HG03103 (cell line): ENCODE results near the gene TOLLIP.

Experiments
- ATAC-seq: cut with Tn5 transposase; IDR thresholded peaks from one replicate; pipeline ENCODE4 v1.9.1; 2021; ENCODE audit warnings: low read depth; ENCODE audit not compliant: unreplicated experiment

TOLLIP gene

DNA sequence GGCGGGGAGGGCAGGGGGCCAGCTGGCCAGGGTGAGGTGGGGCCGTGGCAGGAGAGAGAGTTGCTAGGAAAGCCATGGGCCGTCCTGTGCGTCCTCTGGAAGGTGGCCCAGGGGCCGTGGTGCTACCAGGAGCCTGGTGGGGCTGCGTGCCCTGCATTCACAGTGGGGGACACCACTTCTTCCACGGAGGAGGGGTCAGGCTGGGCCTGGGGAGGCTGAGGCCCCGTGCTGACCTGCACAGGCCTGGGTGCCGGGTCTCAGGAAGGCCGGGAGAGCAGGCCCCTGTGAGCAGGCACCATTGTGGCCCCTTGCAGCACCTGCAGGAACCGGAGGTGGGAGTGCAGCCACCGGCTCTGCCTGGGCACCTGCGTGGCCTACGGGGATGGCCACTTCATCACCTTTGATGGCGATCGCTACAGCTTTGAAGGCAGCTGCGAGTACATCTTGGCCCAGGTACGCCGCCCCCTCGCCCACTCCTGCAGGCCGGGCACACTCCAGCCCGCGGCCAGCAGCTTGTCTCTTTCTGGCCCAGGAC lies 74.6 kb downstream of the TOLLIP start:
- ATAC-seq, result no peak

DNA sequence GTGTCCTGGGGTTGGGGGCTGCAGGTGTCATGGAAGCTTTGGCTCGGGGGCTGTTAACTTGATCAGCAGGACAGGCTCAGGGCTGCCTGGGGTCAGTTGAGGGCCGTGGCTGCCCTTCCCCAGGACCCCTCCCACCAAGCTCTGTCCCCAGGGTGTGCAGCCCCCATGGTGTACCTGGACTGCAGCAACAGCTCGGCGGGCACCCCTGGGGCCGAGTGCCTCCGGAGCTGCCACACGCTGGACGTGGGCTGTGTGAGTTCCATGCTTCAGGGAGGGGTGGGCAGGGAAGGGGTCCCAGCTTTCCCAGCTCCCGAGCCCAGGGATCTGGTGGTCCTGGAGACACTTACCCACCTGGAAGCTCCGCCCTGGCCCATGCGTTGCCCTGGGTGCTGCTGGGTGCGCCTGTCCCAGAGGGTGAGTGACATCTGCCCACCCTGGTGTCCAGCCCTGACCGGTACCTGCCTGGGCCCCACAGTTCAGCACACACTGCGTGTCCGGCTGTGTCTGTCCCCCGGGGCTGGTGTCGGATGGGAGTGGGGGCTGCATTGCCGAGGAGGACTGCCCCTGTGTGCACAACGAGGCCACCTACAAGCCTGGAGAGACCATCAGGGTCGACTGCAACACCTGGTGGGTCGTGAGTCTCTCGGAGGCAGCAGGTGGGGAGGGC lies 75.2 kb downstream of the TOLLIP start:
- no peak for ATAC-seq

DNA sequence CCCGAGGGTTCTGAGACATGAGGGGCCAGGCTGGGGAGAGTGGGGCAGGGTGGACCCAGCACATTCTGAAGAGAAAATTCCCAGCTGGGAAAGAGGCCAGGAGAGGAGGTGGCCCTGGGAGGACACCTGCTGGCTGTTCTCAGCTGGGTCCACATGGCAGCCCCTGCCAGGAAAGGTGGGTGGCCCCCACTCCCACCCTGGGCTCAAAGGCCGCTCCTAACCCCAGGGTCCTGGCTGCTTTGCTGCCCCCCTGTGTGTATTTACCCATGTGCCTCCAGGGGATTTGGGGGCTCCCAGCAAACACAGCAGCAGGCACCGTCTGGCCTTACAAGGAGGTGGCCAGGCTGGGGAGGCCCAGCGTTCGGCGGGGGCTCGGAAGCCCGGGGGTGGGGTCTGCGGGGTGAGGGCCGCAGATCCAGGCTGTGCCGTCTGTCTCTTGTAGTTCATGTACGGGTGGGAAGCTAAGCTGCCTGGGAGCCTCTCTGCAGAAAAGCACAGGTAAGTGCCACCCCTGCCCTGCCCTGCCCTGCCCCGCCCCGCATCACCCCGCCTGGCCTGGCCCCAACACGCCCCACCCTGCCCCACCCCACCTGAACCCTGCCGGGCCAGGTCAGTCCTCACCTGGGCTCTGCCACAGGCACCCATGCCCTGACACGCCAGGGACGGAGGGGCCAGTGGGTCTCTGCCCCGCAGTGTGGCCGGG lies 75.9 kb downstream of the TOLLIP start:
- no peak for ATAC-seq

DNA sequence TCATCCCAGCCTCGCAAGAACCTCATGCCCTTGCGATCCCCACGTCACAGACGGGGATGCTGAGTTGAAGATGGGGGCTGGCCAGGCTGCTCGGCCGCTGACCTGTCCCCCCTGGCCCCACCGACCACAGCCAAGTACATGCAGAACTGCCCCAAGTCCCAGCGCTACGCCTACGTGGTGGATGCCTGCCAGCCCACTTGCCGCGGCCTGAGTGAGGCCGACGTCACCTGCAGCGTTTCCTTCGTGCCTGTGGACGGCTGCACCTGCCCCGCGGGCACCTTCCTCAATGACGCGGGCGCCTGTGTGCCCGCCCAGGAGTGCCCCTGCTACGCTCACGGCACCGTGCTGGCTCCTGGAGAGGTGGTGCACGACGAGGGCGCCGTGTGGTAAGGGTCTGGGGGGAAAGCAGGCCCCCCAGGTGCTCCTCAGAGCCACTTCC lies 76.5 kb downstream of the TOLLIP start:
- ATAC-seq, result no peak

DNA sequence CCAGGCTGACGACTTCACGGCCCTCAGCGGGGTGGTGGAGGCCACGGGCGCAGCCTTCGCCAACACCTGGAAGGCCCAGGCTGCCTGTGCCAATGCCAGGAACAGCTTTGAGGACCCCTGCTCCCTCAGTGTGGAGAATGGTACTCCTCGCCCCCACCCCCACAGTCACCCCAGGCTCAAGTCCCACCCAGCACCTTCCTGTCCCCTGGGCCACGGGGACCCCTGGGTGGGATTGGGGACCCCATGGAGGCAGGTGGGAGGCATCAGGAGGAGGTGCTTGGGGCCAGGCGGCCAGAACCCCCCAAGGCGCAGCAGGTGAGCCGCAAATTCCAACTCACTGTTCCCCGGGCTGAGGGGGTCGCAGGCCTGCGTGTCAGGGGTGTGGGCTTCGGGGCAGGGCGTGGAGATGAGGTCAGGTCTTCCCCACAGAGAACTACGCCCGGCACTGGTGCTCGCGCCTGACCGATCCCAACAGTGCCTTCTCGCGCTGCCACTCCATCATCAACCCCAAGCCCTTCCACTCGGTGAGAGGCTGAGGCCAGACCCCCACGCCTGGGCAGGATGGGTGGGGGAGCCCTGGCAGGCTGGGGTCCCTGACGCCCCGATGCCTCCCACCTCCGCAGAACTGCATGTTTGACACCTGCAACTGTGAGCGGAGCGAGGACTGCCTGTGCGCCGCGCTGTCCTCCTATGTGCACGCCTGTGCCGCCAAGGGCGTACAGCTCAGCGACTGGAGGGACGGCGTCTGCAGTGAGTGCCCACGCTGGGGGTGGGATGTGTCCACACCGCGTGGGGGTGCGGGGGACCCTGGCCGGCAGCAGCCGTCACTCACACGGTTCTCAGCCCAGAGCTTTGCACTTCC lies 77.2 kb downstream of the TOLLIP start:
- no peak for ATAC-seq

DNA sequence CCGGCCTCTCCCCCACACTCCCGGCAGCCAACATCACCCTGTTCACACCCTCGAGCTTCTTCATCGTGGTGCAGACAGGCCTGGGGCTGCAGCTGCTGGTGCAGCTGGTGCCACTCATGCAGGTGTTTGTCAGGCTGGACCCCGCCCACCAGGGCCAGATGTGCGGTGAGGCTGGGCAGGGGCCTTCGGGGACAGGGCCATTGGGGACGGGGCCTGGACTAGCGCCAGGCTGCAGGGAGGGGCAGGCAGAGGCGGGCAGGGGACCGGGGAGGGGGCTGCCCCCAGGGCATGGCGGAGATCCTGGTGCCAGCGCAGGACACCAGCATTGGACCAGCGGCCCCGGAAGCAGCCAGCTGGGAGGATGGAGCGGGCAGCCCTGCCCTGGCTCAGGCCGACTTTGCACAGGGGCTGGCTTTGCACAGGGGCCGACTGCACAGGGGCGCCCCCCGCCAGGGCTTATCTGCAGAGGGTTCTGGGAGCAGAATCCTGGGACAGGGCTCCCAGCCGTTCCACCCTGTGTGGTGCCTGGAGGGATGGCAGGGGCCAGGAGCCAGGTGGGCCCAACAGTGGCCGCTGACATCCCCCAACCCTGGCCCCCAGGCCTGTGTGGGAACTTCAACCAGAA lies 77.9 kb downstream of the TOLLIP start:
- ATAC-seq, result no peak

DNA sequence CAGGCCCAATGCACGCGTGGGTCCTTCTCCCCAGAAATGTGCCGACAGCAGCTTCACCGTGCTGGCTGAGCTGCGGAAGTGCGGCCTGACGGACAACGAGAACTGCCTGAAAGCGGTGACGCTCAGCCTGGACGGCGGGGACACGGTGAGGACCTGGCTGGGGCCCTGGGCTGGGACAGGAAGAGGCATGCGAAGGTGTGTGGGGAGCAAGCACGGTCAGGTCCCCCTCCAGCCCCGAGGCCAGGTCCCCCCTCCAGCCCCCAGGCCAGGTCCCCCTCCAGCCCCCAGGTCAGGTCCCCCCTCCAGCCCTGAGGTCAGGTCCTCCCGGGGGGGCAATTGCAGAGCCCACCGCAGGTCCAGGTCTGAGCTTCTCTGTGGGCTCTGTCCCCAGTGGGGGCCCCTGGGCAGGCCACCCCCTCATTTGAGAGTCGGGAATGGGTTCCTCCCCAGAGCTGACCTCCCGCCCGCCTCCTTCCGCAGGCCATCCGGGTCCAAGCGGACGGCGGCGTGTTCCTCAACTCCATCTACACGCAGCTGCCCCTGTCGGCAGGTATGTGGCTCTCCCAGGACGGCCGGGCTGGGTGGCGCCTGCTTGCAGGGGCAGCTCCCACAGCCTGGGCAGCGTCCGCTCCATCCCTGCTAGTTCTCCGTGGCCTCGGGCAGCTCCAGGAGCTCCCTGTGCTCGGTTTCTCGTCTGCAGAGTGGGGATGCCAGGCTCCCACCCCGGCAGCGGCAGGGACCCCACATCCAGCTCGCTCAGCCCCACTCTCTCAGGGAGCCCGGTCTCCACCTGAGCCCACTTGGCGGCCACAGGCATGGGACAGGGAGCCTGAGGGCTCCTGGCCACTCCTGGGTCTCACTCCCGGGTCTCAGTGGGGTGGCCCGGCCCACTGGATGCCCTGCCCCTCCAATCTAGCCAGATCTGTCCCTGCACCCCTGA lies 78.7 kb downstream of the TOLLIP start:
- ATAC-seq, result no peak

DNA sequence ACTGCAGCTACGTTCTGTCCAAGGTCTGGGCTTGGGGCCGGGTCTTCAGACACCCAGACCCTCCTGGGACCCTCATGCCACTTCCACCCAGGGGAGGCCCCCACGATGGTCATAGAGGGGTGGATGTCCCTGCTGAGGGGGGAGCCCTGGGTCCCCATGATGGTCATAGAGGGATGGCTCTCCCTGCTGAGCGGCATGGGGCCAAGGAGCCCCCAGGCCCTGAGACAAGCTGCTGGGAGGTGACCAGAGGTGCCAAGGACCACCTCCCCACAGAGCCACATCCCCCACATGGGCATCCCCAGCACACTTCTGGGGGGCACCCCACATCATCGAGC lies 79.3 kb downstream of the TOLLIP start:
- no peak for ATAC-seq

DNA sequence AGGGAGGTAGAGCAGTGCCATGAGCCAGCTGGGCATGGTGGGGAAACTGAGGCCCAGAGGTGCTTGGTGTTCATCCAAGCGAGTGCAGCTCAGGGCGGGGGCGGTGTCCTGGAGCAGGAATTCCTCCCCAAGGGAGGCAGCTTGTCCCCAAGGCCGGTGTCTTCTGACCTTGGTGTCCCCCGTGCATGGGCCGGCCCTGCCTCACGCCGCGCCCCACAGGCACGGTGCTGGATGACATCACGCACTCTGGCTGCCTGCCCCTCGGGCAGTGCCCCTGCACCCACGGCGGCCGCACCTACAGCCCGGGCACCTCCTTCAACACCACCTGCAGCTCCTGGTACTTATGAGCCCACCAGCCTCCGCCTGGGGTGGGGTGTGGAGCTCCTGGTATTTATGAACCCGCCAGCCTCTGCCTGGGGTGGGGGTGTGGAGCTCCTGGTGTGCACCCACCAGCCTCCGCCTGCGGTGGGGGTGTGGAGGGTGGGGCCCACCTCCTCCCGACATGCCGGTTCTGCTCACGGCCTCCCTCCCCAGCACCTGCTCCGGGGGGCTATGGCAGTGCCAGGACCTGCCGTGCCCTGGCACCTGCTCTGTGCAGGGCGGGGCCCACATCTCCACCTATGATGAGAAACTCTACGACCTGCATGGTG lies 79.8 kb downstream of the TOLLIP start:
- no peak for ATAC-seq

DNA sequence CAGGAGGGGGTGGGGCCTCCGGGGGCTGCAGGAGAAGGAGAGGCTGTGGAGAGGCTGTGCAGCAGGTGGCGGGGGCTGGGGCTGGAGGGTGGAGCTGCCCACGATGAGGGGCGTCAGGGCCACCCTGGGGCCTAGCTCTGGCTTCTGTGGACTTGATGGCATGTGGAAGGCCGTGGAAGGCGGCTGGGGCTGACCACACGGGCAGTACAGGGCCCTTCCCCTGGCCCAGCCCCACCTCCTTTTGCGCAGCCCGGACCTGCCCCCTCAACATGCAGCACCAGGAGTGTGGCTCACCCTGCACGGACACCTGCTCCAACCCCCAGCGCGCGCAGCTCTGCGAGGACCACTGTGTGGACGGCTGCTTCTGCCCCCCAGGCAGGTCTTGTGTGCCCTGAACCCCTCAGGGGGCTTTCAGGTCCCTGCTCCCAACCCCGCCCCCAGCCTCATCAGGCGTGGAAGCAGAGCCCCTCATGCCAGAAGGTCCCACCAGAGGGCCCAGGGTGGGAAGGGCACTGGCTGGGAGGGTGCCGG lies 80.4 kb downstream of the TOLLIP start:
- ATAC-seq, result no peak

DNA sequence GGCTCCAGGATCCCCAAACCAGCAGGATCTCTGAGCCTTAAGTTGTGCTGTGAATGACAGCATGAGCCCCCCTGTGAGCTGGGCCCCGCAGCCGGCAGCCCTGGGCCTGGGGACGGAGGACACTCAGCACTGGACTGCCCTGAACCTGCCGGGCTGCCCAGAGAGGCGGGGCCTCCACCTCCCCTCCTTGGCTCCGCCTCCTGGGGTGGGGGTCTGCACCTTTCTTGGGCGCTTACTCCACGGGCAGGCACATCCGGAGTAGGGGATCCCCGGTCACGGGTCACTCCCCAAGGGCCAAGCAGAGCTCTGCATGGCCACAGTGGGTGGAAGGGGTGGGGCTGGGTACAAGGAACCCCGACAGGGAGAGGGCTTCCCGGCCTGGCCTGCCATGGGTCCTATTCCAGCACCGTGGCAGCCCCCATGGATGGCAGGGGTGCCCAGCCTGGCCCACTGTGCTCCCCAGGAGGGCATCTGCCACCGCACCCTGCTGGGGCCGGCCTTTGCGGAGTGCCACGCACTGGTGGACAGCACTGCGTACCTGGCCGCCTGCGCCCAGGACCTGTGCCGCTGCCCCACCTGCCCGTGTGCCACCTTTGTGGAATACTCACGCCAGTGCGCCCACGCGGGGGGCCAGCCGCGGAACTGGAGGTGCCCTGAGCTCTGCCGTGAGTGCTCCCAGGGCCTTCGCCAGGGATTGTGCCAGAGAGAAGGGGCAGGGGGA lies 81.2 kb downstream of the TOLLIP start:
- ATAC-seq, result no peak

DNA sequence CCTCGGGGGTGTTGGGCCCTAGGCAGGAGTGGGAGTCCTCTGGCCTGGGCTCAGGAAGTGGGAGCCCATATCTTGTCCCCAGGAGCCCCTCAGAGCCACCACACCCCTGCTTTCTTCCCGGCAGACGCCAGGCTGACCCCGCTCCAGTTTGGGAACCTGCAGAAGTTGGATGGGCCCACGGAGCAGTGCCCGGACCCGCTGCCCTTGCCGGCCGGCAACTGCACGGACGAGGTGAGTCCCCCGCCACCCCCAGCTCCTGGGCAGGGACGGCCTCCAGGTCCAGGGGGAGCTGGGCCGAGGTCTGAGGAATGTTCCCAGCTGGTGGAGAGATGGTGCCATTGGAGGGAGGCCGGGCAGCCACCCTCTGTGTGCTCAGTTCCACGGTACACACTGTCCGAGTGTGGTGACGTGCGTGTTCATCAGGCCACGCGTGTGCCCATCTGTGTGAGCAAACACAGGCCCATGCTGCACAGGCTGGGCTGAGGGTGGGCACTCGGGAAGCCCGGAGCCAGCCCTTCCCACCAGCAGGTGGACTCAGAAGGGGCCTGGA lies 81.8 kb downstream of the TOLLIP start:
- ATAC-seq, result no peak

DNA sequence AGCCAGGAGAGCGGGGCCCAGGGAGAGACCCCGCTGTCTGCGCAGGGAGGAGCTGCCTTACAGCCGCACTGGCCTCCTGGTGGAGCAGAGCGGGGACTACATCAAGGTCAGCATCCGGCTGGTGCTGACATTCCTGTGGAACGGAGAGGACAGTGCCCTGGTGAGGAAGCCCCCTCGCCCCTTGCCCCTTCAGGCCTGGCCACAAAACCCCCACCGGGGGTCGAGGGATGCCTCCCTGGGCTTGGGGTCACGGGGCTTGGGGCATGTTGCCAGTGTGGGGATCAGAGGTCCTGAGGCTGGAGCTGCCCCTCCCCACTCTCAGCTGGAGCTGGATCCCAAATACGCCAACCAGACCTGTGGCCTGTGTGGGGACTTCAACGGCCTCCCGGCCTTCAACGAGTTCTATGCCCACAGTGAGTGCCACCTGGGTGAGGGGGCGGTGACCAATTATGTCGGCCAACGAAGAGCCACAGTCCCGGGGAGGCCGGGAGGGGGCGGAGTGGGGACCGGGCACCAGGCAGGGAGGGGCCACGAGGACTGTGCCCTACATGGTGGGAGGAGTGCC lies 82.4 kb downstream of the TOLLIP start:
- ATAC-seq, result no peak

DNA sequence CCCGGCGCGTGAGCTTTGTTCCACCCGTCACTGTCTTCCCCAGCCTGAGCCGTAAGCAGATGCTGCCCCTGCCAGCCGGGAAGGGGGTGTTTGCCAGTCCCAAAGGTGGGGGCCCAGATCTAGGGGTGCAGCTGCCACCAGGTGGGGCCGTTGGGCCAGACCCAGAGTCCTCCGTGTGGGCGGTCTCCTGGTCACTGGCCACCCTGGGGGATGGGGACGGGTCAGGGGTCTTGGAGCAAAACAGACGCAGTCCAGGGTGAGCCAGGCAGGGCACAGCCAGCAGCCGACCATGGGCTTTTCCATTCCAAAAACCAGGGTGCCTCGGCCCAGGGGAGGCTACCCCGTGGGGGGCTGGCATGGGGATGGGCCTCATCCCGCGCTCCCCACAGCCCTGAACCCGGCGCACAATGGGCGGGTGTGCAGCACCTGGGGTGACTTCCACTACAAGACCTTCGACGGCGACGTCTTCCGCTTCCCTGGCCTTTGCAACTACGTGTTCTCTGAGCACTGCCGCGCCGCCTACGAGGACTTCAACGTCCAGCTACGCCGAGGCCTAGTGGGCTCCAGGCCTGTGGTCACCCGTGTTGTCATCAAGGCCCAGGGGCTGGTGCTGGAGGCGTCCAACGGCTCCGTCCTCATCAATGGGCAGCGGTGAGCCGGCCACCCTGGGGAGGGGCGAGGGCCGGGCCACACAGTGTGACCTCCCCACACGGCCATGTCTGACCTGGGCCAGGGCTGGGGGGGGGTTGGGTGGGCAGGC lies 83.0 kb downstream of the TOLLIP start:
- no peak for ATAC-seq

DNA sequence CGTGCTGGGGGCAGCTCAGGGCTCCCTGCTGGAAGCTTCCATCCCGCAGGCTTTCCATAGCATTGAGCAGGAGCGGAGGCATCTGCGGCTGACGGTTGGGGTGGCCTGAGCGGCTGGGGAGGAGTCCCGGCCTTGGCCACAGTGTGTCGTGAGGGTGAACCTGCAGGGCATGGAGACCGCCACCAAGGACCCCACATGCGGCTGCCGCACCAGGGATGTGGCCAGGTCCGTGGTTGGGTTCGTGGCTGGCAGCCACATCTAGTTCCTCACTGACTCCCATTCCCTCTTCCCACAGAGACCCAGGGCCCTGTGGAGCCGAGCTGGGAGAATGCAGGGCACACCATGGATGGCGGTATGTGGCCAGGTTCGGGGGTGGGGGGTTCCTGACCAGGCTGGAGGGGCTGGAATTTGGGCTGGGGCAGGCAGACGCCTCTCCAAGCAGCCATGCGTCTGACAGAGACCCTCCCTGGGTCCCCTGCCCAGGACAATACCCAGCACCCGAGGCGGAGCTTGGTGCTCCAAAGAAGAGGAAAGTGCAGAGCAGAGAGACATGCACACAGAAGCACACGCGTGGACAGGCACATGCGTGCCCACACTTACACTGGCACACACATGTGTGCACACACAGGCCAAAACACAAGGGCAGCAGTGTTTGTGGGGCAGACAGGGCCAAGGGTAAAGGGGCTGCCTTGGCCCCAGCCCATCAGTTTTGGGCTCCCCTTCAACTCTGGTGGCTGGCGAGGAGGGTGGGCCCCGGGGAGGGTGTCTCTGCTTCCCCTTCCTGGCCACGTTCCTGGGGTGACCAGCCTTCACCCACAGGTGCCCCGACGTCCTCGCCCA lies 83.8 kb downstream of the TOLLIP start:
- no peak for ATAC-seq
